Subcutaneous abdominal adipose tissue (tissue), 5 donors: ENCODE data around the gene PKDREJ.
"Not testable (repeated sequence)": the region's sequence is repeated elsewhere in the genome, so short reads cannot be mapped to it uniquely, and the experiment has no call there.

Source experiments
- H3K27ac ChIP-seq: one replicate; pipeline ENCODE4 v1.7.0; 2013; ENCODE audit warnings: low read depth, mild to moderate bottlenecking, inconsistent platforms, low read length, moderate library complexity
- H3K27me3 ChIP-seq, 5 donors: one replicate each; pipeline ENCODE4 v1.7.0; 2013; ENCODE audit warnings: low read length in 5 of 5, inconsistent platforms in 1 of 5; ENCODE audit not compliant: control insufficient read depth in 5 of 5, insufficient read depth in 4 of 5
- H3K36me3 ChIP-seq, 5 donors: one replicate each; pipeline ENCODE4 v1.7.0; 2013; ENCODE audit warnings: low read length in 5 of 5; ENCODE audit not compliant: control insufficient read depth in 5 of 5, insufficient read depth in 5 of 5
- H3K4me1 ChIP-seq, 5 donors: one replicate each; pipeline ENCODE4 v1.7.0; 2013; ENCODE audit warnings: low read length in 5 of 5, mild to moderate bottlenecking in 3 of 5, moderate library complexity in 1 of 5; ENCODE audit not compliant: control insufficient read depth in 5 of 5, insufficient read depth in 5 of 5
- H3K4me3 ChIP-seq, 5 donors: one replicate each; pipeline ENCODE4 v1.7.0; 2013; ENCODE audit warnings: low read length in 5 of 5, low read depth in 1 of 5
- H3K9ac ChIP-seq, 5 donors: one replicate each; pipeline ENCODE4 v1.7.0; 2013; ENCODE audit warnings: low read length in 5 of 5, mild to moderate bottlenecking in 4 of 5, moderate library complexity in 3 of 5
- H3K9me3 ChIP-seq, 5 donors: one replicate each; pipeline ENCODE4 v1.7.0; 2013; ENCODE audit warnings: low read length in 5 of 5; ENCODE audit not compliant: control insufficient read depth in 5 of 5
- donor health status: healthy.
- donor health status: healthy.
- donor health status: healthy.
- donor health status: healthy.
- donor health status: healthy.

PKDREJ gene

DNA sequence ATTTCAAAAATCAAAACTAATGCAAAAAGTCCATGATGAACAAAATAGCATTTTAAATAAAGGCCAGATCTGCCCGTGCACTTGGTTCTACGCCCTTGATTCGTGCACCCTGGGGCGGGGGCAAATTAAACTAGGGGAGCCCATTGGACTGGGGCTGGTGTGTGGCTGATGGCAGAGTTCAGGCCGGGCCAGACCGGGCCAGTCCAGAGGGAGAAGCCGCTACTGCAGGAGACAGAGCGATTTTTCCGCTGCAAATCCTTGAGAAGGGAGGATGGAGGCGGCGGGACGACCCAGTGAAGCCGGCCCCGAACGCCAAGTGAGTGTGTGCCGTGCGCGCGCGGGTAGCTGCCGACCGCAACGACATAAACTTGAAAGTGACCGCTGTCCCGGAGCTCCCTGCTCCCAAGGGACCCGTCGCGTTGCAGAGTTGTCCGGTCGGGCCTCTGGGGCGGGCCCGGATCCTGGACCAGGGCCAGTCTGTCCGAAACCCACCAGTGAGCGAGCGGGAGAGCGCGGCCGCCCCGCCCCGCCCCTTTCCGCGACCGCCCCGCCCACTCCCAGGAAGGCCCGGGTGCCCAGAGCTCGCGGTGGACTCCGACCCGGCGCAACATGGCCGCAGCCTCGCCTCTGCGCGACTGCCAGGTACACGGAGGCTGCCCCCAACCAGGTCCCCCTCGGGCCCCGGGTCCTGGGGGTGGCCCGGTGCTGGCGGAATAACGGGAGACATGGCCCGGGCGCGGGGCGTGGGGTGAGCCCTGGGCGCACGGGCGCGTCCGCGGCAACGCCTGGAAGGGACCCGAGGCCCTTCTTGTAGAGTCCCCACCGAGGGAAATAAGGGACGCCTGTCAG lies 4.5 kb upstream of the PKDREJ start, which contains the start of gene TTC38:
Gene TTC38, plus strand, starts transcription at position 578 of the 849 bp plus-strand sequence. Its CDS starts 32 bp downstream, at position 610.
- H3K4me3 ChIP-seq = peak within 1 kb of the TSS; percentile 75 to 97 (median 83)
- peaks cover 0 to 38% (median 25%) of the 10 kb centered on the region in 5 donors for H3K4me1 ChIP-seq
- H3K9me3 ChIP-seq = no peaks in the 10 kb centered on the region
- peak within 1 kb of the TSS in 4 of 5 donors; percentile 75 to 93 (median 88) for H3K9ac ChIP-seq
- H3K27ac ChIP-seq = peak within 1 kb of the TSS; percentile 74
- peaks cover 0 to 24% (median 12%) of the 10 kb centered on the region in 5 donors for H3K36me3 ChIP-seq
- no peaks in the 10 kb centered on the region for H3K27me3 ChIP-seq

DNA sequence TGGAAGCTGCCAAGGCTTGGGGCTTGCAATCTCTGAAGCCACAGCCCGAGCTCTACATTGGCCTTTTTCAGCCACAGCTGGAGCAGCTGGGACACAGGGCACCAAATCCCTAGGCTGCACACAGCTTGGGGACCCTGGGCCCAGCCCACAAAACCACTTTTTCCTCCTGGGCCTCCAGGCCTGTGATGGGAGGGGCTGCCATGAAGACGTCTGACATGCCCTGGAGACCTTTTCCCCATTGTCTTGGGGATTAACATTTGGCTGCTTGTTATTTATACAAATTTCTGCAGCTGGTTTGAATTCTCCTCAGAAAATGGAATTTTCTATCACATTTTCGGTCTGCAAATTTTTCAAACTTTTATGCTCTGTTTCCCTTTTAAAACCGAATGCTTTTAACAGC lies 2.5 kb upstream of the PKDREJ start:
- Histone ChIP-seq H3K4me1 (peaks cover 0 to 38% (median 25%) of the 10 kb centered on the region in 5 donors), H3K36me3 (peaks cover 0 to 11% (median 3%) of the 10 kb centered on the region in 5 donors)
- H3K27ac ChIP-seq, H3K9ac ChIP-seq, H3K27me3 ChIP-seq, H3K9me3 ChIP-seq, H3K4me3 ChIP-seq: not testable (repeated sequence)

DNA sequence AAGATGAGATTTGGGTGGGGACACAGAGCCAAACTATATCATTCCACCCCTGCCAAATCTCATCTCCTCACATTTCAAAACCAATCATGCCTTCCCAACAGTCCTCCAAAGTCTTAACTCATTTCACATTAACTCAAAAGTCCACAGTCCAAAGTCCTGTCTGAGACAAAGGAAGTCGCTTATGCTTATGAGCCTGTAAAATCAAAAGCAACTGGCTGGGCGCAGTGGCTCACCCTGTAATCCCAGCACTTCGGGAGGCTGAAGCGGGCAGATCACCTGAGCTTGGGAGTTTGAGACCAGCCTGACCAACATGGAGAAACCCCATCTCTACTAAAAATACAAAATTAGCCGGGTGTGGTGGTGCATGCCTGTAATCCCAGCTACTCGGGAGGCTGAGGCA lies 1.4 kb upstream of the PKDREJ start:
- not testable (repeated sequence) for H3K4me3 ChIP-seq, H3K27ac ChIP-seq, H3K9me3 ChIP-seq, H3K27me3 ChIP-seq, H3K9ac ChIP-seq, H3K36me3 ChIP-seq
- peaks cover 0 to 31% (median 23%) of the 10 kb centered on the region in 5 donors for H3K4me1 ChIP-seq

DNA sequence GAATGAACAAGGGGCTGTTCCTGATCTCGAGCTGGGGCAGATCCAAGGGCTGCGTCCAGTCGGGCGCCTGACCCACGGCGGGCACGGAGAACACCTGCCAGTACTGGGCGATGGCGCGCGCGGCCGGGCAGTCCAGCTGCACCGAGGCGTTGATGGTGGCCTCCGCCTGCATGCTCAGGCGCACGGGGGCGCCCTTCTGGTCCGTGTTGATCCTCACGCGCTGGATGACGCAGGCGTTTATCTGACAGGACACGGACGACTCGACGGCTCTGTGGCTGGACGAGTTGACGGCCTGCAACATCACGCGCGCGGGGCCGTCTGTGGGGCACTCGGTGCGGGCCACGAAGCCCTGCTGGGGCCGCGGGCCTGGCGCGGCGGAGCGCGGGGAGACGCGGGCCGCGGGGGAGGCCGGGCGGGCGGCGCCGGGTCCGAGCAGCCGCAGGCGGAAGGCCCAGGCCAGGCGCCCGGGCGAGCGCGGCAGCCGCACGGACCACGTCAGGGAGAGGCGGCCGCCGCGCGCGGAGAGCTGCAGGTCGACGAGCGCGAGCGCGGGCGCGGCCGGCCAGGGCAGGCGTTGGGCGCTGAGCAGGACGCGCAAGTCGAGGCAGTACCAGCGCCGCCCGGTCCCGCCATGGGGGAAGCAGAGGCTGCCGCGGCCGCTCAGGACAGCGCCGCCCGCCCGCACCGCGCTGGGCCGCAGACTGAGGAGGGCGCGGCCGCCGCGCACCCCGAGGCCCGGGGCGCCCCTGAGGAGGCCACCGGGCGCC lies 511 bp downstream of the PKDREJ start:
- peaks cover 0 to 14% (median 9%) of the 10 kb centered on the region in 5 donors for H3K4me1 ChIP-seq
- H3K4me3 ChIP-seq = peak overlapping the region in 3 of 5 donors; percentile 38 to 48 (median 40)
- no peaks in the 10 kb centered on the region for H3K36me3 ChIP-seq
- H3K27me3 ChIP-seq = no peaks in the 10 kb centered on the region
- no peak overlapping the region for H3K27ac ChIP-seq
- H3K9ac ChIP-seq = no peak overlapping the region
- H3K9me3 ChIP-seq = peaks cover 0 to 3% (median 0%) of the 10 kb centered on the region in 5 donors

DNA sequence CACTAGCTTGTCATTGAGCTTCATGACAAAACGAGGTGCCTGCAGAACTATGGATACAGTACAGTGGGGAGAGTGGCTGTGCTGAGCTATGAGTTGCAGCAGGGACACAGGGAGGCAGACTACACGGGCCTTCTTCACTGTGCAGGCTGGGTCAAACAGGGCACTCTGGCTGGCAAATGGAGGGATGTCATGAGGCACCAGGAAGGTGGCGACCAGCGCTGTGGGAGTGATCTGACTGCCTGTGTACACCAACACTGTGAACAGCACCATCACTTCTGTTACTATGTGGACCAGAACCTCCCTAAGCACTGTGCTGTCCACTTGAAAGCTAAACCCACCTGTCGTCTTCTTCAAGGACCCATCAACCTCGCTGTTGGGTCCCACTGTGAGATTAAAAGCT lies 3.1 kb downstream of the PKDREJ start:
- no peak overlapping the region for H3K4me3 ChIP-seq
- no peak overlapping the region for H3K9ac ChIP-seq
- peaks cover 0 to 5% (median 3%) of the 10 kb centered on the region in 5 donors for H3K4me1 ChIP-seq
- peaks cover 0 to 3% (median 0%) of the 10 kb centered on the region in 5 donors for H3K9me3 ChIP-seq
- no peaks in the 10 kb centered on the region for H3K36me3 ChIP-seq
- H3K27ac ChIP-seq = no peak overlapping the region
- no peaks in the 10 kb centered on the region for H3K27me3 ChIP-seq

DNA sequence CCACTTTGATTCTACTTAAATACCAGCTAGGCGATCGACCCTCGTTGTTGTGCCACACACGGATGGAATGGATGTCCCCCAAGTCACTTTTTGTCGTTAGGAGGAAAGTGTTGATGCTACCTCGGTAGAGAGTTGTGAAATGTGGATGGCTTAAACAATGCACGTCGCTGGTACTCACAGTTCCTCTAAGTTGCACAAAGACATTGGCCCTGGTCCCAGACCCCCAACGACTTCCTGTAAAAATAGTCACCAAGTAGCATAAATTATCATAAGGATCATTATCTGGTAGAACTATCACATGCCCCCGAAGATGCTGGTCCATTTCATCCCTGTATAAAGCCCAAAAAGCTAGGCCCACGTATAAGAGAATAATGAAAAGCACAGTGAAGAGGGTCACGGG lies 3.8 kb downstream of the PKDREJ start:
- H3K4me1 ChIP-seq = peaks cover 0 to 5% (median 3%) of the 10 kb centered on the region in 5 donors
- H3K9ac ChIP-seq = no peak overlapping the region
- H3K9me3 ChIP-seq = peaks cover 0 to 3% (median 0%) of the 10 kb centered on the region in 5 donors
- no peaks in the 10 kb centered on the region for H3K27me3 ChIP-seq
- no peak overlapping the region for H3K4me3 ChIP-seq
- no peaks in the 10 kb centered on the region for H3K36me3 ChIP-seq
- H3K27ac ChIP-seq = no peak overlapping the region

DNA sequence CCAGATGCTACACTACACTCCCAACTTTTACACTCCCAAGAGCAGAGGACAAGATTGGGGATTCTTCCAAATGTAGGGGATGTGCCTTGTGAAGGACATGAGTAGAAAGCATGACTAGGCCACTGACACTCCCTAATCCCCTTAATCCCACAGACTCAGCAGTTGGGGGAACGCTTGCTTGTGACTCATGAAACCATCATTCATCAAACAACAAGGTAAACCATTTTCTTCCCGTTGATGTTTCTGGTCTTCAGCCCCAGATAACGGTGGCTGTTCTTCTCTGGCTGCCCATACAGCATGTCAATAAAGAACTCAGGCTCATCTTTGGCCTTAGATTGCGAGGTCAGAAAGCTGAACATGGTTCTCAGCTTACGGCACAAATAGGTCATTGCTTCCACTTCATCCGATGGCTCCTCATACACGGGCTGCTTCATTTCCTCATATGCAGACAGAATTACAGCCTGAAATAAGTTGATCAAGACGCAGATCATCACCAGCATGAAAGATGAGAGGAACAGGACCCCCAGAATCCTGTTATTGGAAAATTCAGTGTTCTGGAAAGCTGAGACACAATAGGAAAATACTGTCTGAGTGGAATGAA lies 6.7 kb downstream of the PKDREJ start:
- Histone ChIP-seq H3K36me3 (no peaks in the 10 kb centered on the region), H3K4me3 (no peak overlapping the region), H3K9ac (no peak overlapping the region), H3K4me1 (peaks cover 0 to 1% (median under 1%) of the 10 kb centered on the region in 5 donors), H3K9me3 (peaks cover 0 to 3% (median 0%) of the 10 kb centered on the region in 5 donors), H3K27ac (no peak overlapping the region), H3K27me3 (no peaks in the 10 kb centered on the region)

DNA sequence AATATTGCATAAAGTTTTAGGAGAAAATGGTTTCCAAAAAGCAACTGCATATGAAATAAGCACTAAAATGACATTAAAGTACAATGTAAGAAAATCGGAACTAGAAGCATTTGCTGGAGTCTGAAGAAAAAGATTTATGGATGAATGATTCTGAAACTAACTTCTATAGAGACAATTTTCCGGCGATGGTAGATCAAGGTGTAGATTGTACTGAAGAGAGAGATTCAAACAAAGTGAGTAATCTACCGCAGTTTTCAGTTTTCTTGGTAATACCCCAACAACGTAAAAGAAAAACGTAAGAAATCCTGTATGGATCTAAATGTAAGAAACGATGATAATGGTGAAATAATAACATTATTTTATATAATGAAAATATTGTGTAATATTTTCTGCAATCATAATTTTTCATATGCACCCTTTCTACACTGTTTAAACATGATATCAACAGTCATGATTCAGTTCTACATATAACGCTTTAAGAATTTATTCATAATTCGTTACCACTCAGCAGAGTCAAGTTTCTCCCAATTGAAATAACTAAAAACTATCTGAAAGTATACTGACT lies 11.2 kb downstream of the PKDREJ start:
- peaks cover 0 to 4% (median 0%) of the 10 kb centered on the region in 5 donors for H3K36me3 ChIP-seq
- no peaks in the 10 kb centered on the region for H3K27me3 ChIP-seq
- H3K9me3 ChIP-seq = no peaks in the 10 kb centered on the region
- no peak overlapping the region for H3K27ac ChIP-seq
- H3K4me1 ChIP-seq = peaks cover 0 to 22% (median 18%) of the 10 kb centered on the region in 5 donors
- H3K4me3 ChIP-seq = no peak overlapping the region
- H3K9ac ChIP-seq = no peak overlapping the region

DNA sequence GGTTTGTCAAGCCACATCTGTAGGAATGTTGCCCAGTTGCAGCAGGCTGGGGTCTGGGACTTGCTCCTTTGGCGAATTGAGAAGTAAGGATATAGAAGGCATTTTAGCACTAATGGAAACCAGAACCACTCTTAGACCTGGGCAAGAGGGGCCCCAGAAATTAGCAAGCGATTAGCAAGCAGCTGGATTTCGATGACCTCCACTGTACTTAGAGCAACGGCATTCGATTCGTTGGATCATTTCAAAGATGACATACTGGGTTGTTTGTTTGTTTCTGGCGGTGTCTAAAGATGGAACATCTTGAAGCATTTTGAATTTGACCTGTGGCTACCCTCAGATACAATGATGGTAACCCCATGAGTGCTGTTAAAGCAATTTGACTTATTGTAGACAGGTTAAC lies 11.9 kb downstream of the PKDREJ start:
- Histone ChIP-seq H3K4me1 (peaks cover 0 to 22% (median 18%) of the 10 kb centered on the region in 5 donors), H3K36me3 (peaks cover 0 to 10% (median 0%) of the 10 kb centered on the region in 5 donors), H3K4me3 (peak overlapping the region; percentile 44 to 95 (median 84)), H3K9ac (peak overlapping the region in 4 of 5 donors; percentile 79 to 94 (median 92)), H3K27me3 (no peaks in the 10 kb centered on the region), H3K27ac (no peak overlapping the region), H3K9me3 (no peaks in the 10 kb centered on the region)
